OCI-LY1 (cell line): ENCODE data around the gene FAM78A.

Source experiments
- EZH2 ChIP-seq: fragments of 200-600 bp; sonication (generic), shearing (Covaris generic); IDR thresholded peaks from 2 replicates; pipeline ENCODE4 v1.8.0; 2017; ENCODE audit warnings: borderline replicate concordance, mixed run types, mild to moderate bottlenecking, antibody characterized with exemption, low read length, moderate library complexity, mixed read lengths
- TF ChIP-seq, protein P1 (sequence below): fragments of 200-600 bp; sonication (generic), shearing (Covaris generic); IDR thresholded peaks from 2 replicates; pipeline ENCODE4 v1.5.1; 2017; ENCODE audit warnings: mild to moderate bottlenecking, antibody characterized with exemption, low read length, moderate library complexity, mixed read lengths

DNA sequence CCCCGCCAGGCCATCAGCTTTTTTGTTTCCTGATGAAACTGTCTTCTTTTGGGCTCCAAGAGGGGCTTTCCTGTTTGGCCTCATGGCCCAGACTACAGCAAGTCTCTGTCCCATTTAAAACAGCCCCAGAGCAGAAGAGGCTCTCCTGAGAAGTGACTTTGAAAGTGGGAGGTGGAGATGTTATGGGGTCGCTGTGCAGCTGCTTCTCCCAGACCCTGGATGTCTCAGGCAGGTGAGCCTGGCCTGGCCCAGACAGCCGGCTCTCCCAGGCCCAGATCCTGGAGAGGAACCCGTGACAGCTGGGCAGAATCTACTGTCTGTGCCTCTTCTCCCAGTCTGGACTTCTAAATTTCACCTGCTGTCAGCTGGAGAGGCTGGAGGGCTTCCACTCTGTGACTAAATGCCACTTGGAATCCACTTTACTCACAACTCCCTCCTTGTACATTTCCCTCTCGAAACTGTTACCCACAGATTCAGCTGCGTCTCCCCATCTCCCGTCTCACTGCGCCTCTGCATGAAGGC lies 20.6 kb downstream of the FAM78A start:
- TF ChIP-seq, protein P1, sequence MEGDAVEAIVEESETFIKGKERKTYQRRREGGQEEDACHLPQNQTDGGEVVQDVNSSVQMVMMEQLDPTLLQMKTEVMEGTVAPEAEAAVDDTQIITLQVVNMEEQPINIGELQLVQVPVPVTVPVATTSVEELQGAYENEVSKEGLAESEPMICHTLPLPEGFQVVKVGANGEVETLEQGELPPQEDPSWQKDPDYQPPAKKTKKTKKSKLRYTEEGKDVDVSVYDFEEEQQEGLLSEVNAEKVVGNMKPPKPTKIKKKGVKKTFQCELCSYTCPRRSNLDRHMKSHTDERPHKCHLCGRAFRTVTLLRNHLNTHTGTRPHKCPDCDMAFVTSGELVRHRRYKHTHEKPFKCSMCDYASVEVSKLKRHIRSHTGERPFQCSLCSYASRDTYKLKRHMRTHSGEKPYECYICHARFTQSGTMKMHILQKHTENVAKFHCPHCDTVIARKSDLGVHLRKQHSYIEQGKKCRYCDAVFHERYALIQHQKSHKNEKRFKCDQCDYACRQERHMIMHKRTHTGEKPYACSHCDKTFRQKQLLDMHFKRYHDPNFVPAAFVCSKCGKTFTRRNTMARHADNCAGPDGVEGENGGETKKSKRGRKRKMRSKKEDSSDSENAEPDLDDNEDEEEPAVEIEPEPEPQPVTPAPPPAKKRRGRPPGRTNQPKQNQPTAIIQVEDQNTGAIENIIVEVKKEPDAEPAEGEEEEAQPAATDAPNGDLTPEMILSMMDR: no peak
- no peak for TF ChIP-seq EZH2
